CD4-positive, alpha-beta T cell (primary cell): ENCODE data around the gene KRT1. TPM values are rescaled to one million over a fixed set of nuclear protein-coding genes. Genes with fewer than 3 reads are reported as not detected.

Source experiments
- ATAC-seq: fragments of 200-7000 bp; cut with Tn5 transposase; one replicate; pipeline ENCODE4 v1.10.0; 2022; ENCODE audit warnings: mild to moderate bottlenecking; ENCODE audit not compliant: poor library complexity
- CTCF ChIA-PET: fragments of 350-600 bp; sonication (Branson Sonifier 250); formaldehyde crosslinking; loops from one replicate; lab custom pipeline; 2021; ENCODE audit warnings: antibody characterized with exemption, inconsistent platforms; lab: Charles Lee
- POLR2A ChIA-PET: fragments of 350-600 bp; sonication (Branson Sonifier 250); formaldehyde crosslinking; loops from one replicate; lab custom pipeline; 2021; ENCODE audit warnings: antibody characterized with exemption, inconsistent platforms; lab: Charles Lee
- DNase-seq, 14 experiments: peaks; one replicate each; pipeline ENCODE4 v3.0.0-alpha.2; 2013 to 2020; ENCODE audit warnings: mixed read lengths in 2 of 14
- H3K27ac ChIP-seq, 2 donors: one replicate each; pipeline versions ENCODE4 v1.5.1 to v1.7.0; 2013; ENCODE audit warnings: low read length in 2 of 2, low read depth in 1 of 2, mild to moderate bottlenecking in 1 of 2
- H3K27me3 ChIP-seq, 2 experiments: 1 replicate in 1 of 2; 2 replicates in 1 of 2; pipeline versions ENCODE4 v1.6.1 to v1.7.0; 2013; ENCODE audit warnings: low read length in 2 of 2, control low read depth in 1 of 2, mild to moderate bottlenecking in 1 of 2, moderate library complexity in 1 of 2; ENCODE audit not compliant: insufficient read depth in 2 of 2, control insufficient read depth in 1 of 2
- H3K36me3 ChIP-seq: one replicate; pipeline ENCODE4 v1.6.1; 2013; ENCODE audit warnings: low read length, control low read depth; ENCODE audit not compliant: insufficient read depth
- H3K4me1 ChIP-seq: one replicate; pipeline ENCODE4 v1.6.1; 2013; ENCODE audit warnings: low read length, control low read depth; ENCODE audit not compliant: insufficient read depth
- H3K4me3 ChIP-seq: one replicate; pipeline ENCODE4 v1.5.1; 2013; ENCODE audit warnings: mild to moderate bottlenecking, low read length, moderate library complexity
- H3K9me3 ChIP-seq, 2 experiments: 1 replicate in 1 of 2; 2 replicates in 1 of 2; pipeline versions ENCODE4 v1.6.1 to v1.7.0; 2013; ENCODE audit warnings: low read length in 2 of 2, mild to moderate bottlenecking in 2 of 2, control low read depth in 1 of 2, moderate library complexity in 1 of 2; ENCODE audit not compliant: control insufficient read depth in 1 of 2, insufficient read depth in 1 of 2
- H3K27ac Mint-ChIP-seq: one replicate; pipeline ENCODE4 v1.8.0; 2020; ENCODE audit warnings: mixed read lengths
- H3K27me3 Mint-ChIP-seq: one replicate; pipeline ENCODE4 v1.8.0; 2021; ENCODE audit warnings: mixed read lengths
- H3K36me3 Mint-ChIP-seq: one replicate; pipeline ENCODE4 v1.8.0; 2021; ENCODE audit warnings: low read depth, mixed read lengths
- H3K4me1 Mint-ChIP-seq: one replicate; pipeline ENCODE4 v1.8.0; 2021; ENCODE audit warnings: low read depth, mixed read lengths
- H3K4me3 Mint-ChIP-seq: one replicate; pipeline ENCODE4 v1.8.0; 2020; ENCODE audit warnings: mild to moderate bottlenecking, mixed read lengths
- H3K9me3 Mint-ChIP-seq: one replicate; pipeline ENCODE4 v1.8.0; 2020; ENCODE audit warnings: mixed read lengths
- intact Hi-C, 2 experiments: fragments of 100-400 bp; cut with DNase I in 1 of 2; cut with micrococcal nuclease in 1 of 2; formaldehyde crosslinking; loops; one replicate each; pipeline versions ENCODE4 v1.15.1 to v1.9.0; 2023 to 2025; cut with DNase I, micrococcal nuclease
- total RNA-seq, 174 experiments: library from RNA in 2 of 174; stranded (reverse) in 2 of 174; gene quantifications; one replicate each; pipeline ENCODE4 v1.2.3 and lab custom pipeline; 2021 to 2026
- TF ChIP-seq, protein P1 (sequence below): fragments of 200-600 bp; IDR thresholded peaks from one replicate; pipeline ENCODE4 v1.8.0; 2022; ENCODE audit warnings: antibody characterized with exemption, mild to moderate bottlenecking

The KRT1 gene
- total RNA-seq, 2 experiments from 2014 or later, result 3.9 to 4.0 TPM

- H3K9me3 Mint-ChIP-seq, result no peaks in the 10 kb centered on the region
- H3K4me1 ChIP-seq, result no peaks in the 10 kb centered on the region
- H3K4me3 ChIP-seq, result no peak overlapping the region
- DNase-seq (no peak), ATAC-seq (peak; percentile 24)
- no peaks in the 10 kb centered on the region for H3K36me3 Mint-ChIP-seq
- TF ChIP-seq, protein P1, sequence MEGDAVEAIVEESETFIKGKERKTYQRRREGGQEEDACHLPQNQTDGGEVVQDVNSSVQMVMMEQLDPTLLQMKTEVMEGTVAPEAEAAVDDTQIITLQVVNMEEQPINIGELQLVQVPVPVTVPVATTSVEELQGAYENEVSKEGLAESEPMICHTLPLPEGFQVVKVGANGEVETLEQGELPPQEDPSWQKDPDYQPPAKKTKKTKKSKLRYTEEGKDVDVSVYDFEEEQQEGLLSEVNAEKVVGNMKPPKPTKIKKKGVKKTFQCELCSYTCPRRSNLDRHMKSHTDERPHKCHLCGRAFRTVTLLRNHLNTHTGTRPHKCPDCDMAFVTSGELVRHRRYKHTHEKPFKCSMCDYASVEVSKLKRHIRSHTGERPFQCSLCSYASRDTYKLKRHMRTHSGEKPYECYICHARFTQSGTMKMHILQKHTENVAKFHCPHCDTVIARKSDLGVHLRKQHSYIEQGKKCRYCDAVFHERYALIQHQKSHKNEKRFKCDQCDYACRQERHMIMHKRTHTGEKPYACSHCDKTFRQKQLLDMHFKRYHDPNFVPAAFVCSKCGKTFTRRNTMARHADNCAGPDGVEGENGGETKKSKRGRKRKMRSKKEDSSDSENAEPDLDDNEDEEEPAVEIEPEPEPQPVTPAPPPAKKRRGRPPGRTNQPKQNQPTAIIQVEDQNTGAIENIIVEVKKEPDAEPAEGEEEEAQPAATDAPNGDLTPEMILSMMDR, result no peak
- no peak overlapping the region for H3K27ac Mint-ChIP-seq
- POLR2A ChIA-PET, result interaction anchor here (0.8 to 2.5 kb wide), 2 partner anchors 17 to 71 kb away, joined by 3 to 8 read pairs; no protein-coding TSS in a partner anchor
- H3K4me1 Mint-ChIP-seq, result peaks cover 39% of the 10 kb centered on the region
- H3K4me3 Mint-ChIP-seq, result no peak overlapping the region
- no peaks in the 10 kb centered on the region for H3K27me3 Mint-ChIP-seq
- peaks cover 0 to 4% of the 10 kb centered on the region in 2 experiments for H3K9me3 ChIP-seq
- no peak overlapping the region for H3K27ac ChIP-seq
- no peaks in the 10 kb centered on the region for H3K36me3 ChIP-seq
- intact Hi-C loops, result no loop called here
- no peaks in the 10 kb centered on the region for H3K27me3 ChIP-seq
- CTCF ChIA-PET, result no interaction called here
Observed at GRCh38 chr12:52656616-52657015, 23.6 kb downstream of the KRT1 start.

GRCh38 chr12:52655720-52656124 lies 24.5 kb downstream of the KRT1 start:
- Mint-ChIP-seq H3K27ac (no peak overlapping the region), H3K9me3 (no peaks in the 10 kb centered on the region), H3K27me3 (no peaks in the 10 kb centered on the region), H3K4me3 (no peak overlapping the region), H3K36me3 (no peaks in the 10 kb centered on the region), H3K4me1 (peaks cover 39% of the 10 kb centered on the region)
- no peaks in the 10 kb centered on the region for H3K4me1 ChIP-seq
- ChIA-PET POLR2A (interaction anchor here (2.5 kb wide), 1 partner anchor 70 kb away, joined by 8 read pairs; no protein-coding TSS in a partner anchor), CTCF (no interaction called here)
- peaks cover 0 to 6% of the 10 kb centered on the region in 2 experiments for H3K9me3 ChIP-seq
- ATAC-seq (no peak), DNase-seq (no peak)
- no peak overlapping the region for H3K27ac ChIP-seq
- no peaks in the 10 kb centered on the region for H3K36me3 ChIP-seq
- TF ChIP-seq, protein P1, result no peak
- intact Hi-C loops, result no loop called here
- no peaks in the 10 kb centered on the region for H3K27me3 ChIP-seq
- no peak overlapping the region for H3K4me3 ChIP-seq

- CTCF ChIA-PET, result no interaction called here
Observed at GRCh38 chr12:52655251-52655650, 25.0 kb downstream of the KRT1 start.

More at GRCh38 chr12:52655251-52655650, 25.0 kb downstream of the KRT1 start:
- Histone ChIP-seq H3K4me1 (peaks cover 3% of the 10 kb centered on the region), H3K36me3 (no peaks in the 10 kb centered on the region), H3K9me3 (peaks cover 0 to 6% of the 10 kb centered on the region in 2 experiments), H3K4me3 (no peak overlapping the region), H3K27me3 (no peaks in the 10 kb centered on the region), H3K27ac (no peak overlapping the region)
- no peak overlapping the region for H3K27ac Mint-ChIP-seq
- H3K36me3 Mint-ChIP-seq, result no peaks in the 10 kb centered on the region
- ATAC-seq (no peak), DNase-seq (no peak)
- TF ChIP-seq, protein P1, result no peak
- H3K4me3 Mint-ChIP-seq, result no peak overlapping the region
- H3K9me3 Mint-ChIP-seq, result no peaks in the 10 kb centered on the region
- intact Hi-C loops, result no loop called here
- H3K27me3 Mint-ChIP-seq, result no peaks in the 10 kb centered on the region
- POLR2A ChIA-PET, result interaction anchor here (2.5 kb wide), 1 partner anchor 69 kb away, joined by 8 read pairs; no protein-coding TSS in a partner anchor
- H3K4me1 Mint-ChIP-seq, result peaks cover 41% of the 10 kb centered on the region
